A549 treated with CpdA at 1 μM for 4 hours (cell line): ENCODE data around the gene MAP3K14. TPM values are rescaled to one million over a fixed set of nuclear protein-coding genes. Genes with fewer than 3 reads are reported as not detected.

Experiments
- total RNA-seq: library from RNA; stranded (reverse); fragments of 200-300 nt; extraction: Qiagen RNA extraction; gene quantifications from 5 replicates; pipeline ENCODE4 v1.2.3, GENCODE V29; 2022; ENCODE audit warnings: low read depth

Gene MAP3K14
- 54.1 to 87.5 TPM (median 67.8 TPM) in 5 replicates for total RNA-seq

GRCh38 chr17:45316434-45317110 lies at the start of gene MAP3K14:
TSS of gene MAP3K14 (minus strand) at chr17:45317020. CDS start at chr17:45290745, 26,275 bp downstream.

GRCh38 chr17:45261577-45262515 lies 55.0 kb downstream of the MAP3K14 start, which contains the start of gene SPATA32:
TSS of gene SPATA32 (minus strand) at chr17:45262094. CDS start at chr17:45262016, 78 bp downstream.

GRCh38 chr17:45221081-45222013 lies 95.5 kb downstream of the MAP3K14 start, which contains the start of gene FMNL1:
TSS of gene FMNL1 (plus strand) at chr17:45221885. CDS start at chr17:45222125, 240 bp downstream.

Other genes starting within 250 kb of the MAP3K14 start
- 154 to 216 TPM (median 189 TPM) in 5 replicates for gene PLCD3, start 184.5 kb downstream of the MAP3K14 start, total RNA-seq
- gene ACBD4, start 181.3 kb downstream of the MAP3K14 start, total RNA-seq, result 6.1 to 10.0 TPM (median 8.1 TPM) in 5 replicates
- 46.7 to 62.6 TPM (median 54.8 TPM) in 5 replicates for gene HEXIM1, start 168.5 kb downstream of the MAP3K14 start, total RNA-seq
- gene HEXIM2, start 155.1 kb downstream of the MAP3K14 start, total RNA-seq, result 13.6 to 18.7 TPM (median 18.0 TPM) in 5 replicates
- 33.0 to 46.5 TPM (median 42.1 TPM) in 5 replicates for gene FMNL1, start 95.1 kb downstream of the MAP3K14 start, total RNA-seq
- 0.16 to 0.20 TPM (median 0.17 TPM) in 4 of 5 replicates, not detected in the other for gene SPATA32, start 54.9 kb downstream of the MAP3K14 start, total RNA-seq
- gene ARHGAP27, start 115.8 kb upstream of the MAP3K14 start, total RNA-seq, result 12.0 to 16.3 TPM (median 14.1 TPM) in 5 replicates
- gene PLEKHM1, start 173.7 kb upstream of the MAP3K14 start, total RNA-seq, result 23.2 to 28.0 TPM (median 24.6 TPM) in 5 replicates